GM18868 (cell line): ENCODE measurements around the gene WNT9A.
A peak's percentile ranks its signal among the peaks of the same experiment; 100 is the strongest.

Experiments
- ATAC-seq: cut with Tn5 transposase; IDR thresholded peaks from one replicate; pipeline ENCODE4 v1.9.1; 2021; ENCODE audit warnings: mild to moderate bottlenecking, moderate library complexity; ENCODE audit not compliant: unreplicated experiment

The WNT9A gene

DNA sequence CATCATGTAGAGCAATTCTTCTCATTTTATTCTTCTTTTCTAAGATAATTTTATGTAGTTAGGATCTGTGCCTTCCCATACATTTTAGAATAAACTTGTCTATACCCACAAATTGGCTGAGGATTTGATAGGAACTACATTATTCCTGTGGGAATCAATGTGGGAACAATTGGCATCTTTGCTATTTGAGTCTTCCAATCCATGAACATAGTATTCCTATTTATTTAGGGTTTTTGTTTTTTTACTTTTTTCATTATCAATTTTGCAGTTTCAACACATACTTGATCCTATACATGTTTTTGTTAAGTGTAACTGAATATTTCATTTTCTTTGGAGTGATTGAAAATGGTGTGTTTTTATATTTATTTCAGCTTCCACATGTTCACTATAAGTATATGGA lies 8.1 kb upstream of the WNT9A start:
- ATAC-seq: no peak

DNA sequence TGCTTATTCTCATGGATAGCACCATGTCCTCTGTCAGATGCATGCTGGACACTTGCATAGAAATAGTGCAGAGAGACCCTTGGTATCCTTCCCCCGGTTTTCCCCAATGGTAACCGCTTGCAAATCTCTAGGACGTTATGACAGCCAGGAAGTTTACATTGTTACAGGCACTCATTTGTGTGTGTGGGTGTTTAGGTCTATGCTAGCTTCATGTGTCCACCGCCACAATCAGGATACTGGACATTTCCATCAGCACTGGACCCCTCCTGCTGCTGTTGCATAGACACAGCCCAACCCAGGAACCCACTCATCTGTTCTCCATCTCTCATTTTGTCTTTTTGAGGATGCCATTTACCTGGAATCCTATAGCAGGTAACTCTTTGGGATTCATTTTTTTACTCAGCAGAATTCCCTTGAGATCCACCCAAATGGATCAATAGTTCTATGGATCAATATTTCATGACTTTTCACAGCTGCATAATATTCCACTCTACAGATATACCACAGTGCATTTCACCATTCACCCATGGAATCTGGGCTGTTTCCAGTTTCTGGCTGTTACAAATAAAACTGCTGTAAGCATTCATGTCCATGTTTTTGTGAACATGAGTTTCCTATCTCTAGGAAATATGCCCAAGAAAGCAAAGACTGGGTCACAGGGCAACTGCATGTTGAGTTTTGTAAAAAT lies 6.6 kb upstream of the WNT9A start:
- ATAC-seq: no peak

DNA sequence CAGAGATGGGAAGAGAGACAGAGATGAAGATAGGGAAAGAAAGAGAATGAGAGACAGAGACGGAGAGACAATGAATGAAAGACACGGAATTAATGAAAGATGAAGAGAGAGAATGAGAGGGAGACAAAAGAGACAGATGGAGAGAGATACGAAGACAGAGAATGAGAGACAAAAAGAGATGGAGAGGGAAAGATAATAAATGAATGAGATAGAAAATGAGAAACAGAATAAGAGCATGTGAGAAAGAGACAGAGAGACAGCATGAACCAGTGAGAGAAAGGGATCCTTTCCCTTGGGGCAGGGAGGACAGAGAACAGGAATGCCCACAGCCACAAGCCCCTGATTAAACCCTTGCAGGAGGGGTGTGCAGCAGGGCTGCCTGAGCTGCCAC lies 5.3 kb upstream of the WNT9A start:
- no peak for ATAC-seq

DNA sequence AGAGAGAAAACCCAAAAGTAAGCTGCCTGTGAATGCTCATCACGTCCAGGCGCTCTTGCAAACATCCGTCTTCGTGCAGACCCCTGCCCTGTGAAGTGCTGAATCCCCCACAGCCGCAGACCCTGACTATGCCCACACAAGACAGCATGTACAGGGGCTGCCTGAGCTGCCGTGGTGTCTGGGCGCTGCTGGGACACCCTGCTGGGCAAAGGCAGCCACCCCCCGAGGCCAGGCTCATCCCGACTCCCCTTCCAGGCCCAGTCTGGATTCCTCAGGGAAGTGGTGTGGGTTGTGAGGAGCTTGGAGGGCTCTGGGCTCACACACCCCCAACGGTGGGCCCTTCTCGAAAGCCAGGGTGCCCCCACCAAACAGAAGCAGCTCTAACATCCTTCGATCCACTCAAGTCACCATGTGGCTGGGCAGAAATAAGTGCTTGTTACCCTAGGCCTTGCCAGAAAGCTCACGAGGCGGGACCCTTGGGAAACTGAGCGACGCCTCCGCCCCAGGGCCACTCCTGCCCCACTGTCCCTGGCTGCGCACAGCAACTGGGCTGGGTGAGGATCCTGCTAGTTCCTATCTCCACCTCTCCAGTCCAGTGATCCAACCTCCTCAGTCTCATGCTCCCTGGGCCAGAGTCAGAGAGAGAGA lies 4.8 kb upstream of the WNT9A start:
- no peak for ATAC-seq

DNA sequence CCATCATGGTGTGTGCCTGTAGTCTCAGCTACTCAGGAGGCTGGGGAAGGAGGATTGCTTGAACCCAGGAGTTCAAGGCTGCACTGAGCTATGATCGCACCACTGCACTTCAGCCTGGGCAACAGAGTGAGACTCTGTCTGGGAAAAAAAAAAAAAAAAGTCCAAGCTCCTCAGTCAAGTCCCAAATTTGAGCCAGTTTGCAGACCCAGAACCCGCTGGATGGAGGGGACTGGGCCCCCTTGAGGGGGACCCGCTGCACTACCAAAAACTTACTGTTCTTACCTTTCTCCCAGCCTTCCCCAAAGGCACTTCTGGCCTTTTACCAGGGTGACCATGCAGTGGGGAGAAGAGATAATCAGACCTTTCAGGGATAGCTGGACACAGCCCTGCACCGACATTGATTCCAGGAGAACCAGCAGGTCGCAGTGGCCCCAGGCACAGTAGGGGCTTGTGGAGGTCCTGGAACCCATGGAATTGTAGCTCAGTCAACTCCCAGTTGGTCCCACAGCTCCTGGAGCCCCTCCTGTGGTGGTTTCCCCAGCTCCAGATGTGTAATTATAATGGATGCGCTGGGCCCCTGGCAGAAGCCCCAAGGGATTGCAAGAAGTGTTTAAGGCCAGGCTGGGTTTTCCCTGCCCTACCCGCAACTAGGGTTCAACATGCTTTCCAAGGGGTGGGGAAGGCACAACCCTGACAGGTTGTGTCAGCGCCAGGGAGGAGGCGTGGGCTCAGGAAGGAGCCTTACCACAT lies 4.1 kb upstream of the WNT9A start:
- no peak for ATAC-seq

DNA sequence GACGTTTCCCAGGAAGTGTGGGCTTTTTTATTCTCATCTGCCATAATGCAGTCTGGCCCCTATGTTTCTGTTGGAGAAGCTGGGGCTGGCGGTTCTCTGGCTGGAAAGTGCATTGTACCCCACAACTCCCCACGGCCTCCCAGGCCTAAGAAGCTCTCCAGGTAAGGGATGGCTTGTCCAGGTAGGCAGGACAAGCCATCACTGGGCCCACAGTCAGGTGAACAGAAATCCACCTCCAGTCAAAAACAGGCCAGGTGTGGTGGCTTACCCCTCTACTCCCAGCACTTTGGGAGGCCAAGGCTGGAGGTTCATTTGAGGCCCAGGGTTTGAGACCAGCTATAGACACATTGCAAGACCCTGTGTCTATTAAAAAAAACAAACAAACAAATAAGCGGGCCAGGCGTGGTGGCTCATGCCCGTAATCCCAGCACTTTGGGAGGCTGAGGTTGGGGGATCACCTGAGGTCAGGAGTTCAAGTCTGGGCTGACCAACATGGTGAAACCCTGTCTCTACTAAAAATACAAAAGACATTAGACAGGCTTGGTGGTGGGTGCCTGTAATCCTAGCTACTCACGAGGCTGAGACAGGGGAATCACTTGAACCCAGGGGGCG lies 3.1 kb upstream of the WNT9A start:
- ATAC-seq: no peak

DNA sequence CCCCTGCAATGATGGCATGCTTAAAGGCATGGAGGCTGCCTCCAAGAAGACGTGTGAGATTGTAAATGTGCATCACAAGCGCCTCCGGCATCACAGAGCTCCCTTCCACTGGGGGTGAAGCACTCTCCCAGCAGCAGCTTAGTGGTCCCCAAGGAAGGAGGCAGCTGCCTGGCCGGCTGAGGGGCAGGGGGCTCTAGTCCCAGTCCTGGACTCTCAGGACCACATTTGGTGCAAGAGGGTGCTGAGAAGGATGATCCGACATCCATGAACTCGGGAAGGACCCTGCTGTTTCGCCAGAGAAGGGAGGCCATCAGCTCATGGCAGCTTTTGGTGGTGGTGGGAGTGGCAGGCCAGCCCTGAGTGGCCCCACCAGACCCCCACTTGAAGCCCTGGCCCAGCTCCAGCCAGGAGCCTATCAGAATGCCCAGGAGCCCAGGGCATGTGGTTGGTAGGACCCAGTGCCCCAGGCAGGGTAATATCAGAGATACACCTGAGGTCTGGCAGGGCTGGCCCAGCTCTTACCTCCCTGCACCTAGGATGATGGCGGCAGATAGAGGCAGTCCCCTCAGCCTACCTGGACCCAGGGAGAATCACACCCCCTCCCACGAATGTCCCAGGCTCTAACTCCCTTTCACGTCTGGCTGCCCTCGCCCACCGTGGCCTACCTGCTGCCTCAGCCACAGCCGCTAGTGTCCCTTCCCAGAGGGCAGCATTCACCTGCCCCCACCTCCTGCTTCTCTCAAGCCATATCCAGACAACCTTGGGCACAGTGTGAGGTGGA lies 2.4 kb upstream of the WNT9A start:
- ATAC-seq: no peak

DNA sequence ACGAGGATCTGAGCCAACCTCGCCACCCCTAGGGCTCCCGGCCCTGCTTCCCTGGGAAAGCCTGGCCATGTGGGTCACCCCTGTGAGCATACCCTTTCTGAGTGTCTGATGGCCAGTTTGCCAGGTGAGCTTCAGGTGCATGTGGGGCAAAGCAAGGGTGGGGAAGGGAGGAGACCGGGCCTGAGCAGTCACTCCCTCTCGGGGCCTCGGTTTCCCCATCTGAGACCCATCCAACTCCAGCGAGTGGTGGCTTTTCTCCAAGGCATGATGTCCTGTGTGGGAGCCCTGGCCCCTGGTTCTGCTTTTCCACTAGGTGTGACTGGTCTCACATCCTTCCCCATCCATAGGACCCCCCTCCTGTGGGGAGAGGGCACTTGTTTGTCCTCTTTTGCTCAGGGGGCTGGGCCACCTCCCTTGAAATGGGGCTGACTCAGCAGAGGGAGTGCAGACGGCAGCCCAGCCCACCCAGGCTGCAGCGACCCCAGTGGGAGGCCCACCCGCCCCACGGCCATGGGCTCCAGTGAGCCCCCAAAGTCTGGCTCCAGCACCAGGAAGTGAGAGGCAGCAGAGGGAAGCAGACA lies 1.7 kb upstream of the WNT9A start:
- ATAC-seq: no peak

DNA sequence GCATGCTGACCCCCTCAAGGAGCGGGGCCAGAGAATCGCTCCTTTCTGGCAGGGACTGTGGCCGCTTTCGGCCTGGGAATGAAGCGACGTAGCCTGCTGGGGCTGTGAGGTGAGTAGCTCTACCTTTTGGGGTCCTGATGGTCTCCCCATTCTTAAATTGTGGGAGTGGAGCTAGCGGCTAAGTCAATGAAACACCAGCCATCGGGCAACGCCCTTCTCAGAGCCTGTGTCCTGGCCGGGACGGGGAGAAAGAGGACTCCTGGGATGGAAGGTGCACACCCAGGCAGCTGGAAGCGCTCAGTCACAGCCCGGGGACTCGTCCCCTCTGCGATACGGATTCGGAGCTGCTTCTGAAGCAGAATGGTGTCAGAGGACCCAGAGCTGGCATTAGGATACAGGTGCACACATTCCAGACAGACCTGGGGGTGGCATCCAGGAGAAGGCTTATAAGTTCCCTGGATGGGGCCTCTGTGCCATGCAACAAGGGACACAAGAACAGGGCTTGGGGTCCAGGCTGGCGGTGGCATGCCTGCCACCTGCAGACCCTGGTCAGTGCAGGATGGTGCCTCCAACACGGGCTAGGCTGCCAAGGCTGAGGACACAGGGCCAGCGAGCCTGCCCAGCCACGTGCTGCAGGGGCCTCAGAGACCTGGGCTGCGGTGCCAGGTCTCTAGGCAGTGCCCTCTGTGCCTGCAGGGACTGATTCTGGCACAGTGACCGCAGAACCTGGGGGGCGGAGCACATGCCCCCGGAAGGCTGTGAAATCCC lies 945 bp upstream of the WNT9A start:
- no peak for ATAC-seq

DNA sequence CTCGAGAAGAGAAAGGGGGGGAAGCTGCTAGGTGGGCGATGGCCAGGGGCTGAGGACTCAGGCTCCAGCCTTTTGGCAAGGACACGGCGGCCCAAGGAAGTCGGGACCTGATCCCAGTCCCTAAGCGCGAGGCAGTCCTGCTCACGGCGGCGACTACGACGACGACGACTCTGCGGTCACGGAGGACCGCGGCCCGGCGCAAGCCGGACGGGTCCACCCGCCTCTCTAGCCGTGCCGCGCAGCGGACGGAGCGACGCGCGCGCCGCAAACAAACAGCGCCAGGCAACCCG lies 401 bp downstream of the WNT9A start:
- no peak for ATAC-seq

DNA sequence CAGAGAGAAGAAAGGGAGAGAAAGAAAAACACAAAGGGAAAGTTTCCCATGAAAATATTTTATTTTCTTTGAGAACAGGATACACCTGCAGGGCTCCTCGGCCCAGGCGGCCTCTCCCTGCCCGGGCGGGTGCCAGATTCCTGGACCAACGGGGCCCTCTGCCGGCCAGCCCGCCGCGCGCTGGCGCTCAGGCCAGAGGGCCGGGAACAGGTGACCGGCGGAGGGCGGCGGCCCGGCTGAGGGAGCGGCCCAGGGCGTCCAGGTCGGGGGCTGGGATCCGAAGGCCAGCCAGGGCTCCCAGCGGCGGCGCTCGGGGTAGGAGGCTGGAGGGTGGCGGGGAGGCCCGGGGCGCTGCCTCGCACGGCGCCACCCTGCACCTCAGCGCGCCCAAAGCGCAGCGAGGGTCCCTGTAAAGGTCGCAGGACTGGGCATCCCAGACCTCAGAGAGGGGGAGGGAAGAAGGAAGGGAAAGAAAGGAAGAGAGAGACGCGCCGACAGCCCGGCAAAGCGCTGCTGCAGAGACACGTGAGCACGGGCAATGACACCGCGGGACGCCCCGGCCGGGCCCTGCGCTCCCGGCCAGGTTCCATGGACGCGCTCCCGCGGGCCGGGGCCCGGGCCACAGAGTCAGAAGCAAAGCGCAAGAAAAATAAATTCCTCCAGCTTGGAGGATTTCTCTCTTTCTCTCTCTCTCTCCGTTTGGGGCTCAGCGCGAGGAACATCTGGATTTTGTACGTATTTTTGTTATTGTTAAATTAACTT lies 927 bp downstream of the WNT9A start:
- peak; percentile 58 for ATAC-seq

DNA sequence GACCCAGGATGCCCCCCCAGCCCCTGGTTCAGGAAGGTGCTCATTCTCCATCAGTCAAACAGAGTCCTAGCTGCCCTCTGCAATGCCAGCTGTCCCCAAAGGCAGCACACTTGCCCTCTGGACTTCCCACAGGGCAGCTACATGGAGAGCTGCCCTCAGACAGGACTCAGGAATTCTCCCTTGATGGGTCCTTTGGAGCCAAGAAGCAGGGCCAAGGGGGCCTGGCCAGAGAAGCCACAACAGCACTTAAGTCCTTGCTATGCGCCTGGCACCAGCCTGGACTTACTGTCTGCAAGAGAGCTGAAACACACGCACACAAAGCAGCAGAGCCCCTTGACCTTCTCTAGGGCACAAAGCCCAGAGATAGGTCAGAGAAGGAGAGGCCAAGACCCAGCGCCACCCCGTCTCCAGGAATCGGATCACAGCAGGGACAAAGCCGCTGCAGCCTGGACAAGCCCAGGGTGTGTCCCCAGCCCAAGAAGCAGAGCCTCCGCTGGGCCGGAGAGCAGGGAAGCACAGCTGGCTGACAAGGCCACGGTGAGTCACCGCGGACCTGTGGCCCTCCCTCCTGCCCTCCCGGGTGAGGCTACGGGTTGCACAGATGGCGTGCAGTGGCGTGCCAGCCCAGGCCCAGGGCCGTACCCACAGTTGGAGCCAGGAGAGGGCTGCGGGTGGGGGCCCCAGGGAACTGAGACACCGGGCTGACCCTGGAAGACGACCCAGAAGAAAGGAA lies 1.7 kb downstream of the WNT9A start:
- ATAC-seq: peak; percentile 29

DNA sequence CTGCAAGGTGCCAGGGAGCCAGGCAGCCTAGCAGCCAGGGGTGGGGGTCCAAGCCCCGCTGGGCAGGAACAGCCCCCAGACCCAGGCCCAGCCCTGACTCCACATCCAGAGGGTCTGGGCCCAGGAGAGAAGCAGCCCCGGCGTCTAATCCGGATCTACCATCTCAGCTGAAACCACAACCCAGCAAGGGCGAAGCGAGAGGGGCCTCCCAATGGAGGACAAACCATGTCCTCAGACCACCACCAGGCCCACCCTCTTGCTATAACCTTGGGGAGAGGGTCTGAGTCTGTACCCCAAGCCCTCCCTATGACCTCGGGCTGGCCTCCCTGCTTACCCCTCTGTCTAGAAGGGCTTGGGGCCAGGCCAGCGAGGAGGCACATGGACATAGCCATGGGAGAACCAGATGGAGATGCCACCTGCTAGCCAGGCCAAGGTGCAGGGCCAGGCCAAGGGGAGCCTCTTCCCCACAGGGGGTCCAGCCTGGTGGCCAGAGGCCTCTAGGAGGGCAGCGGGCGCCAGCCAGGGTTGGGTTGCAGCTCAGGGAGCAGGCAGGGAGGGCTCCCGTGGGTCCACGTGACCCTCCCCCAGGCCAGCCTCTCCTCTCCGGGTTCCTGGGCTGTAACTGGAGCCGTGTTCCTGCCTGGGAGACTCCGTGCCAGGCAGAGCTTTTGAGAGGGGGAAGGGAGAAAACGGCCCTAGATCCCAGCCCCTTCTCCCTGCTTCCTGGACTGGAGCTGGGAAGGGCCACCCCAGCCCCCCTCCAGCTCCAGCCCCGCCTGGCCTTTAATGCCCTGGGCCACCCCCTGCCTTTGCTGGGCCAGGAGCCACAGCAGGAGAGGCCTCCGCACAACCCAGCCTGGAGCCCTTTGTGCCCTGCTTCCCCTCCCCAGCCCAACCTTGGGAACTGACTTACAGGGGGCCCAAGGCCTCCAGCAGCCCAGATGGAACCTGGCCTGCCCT lies 2.5 kb downstream of the WNT9A start:
- no peak for ATAC-seq

DNA sequence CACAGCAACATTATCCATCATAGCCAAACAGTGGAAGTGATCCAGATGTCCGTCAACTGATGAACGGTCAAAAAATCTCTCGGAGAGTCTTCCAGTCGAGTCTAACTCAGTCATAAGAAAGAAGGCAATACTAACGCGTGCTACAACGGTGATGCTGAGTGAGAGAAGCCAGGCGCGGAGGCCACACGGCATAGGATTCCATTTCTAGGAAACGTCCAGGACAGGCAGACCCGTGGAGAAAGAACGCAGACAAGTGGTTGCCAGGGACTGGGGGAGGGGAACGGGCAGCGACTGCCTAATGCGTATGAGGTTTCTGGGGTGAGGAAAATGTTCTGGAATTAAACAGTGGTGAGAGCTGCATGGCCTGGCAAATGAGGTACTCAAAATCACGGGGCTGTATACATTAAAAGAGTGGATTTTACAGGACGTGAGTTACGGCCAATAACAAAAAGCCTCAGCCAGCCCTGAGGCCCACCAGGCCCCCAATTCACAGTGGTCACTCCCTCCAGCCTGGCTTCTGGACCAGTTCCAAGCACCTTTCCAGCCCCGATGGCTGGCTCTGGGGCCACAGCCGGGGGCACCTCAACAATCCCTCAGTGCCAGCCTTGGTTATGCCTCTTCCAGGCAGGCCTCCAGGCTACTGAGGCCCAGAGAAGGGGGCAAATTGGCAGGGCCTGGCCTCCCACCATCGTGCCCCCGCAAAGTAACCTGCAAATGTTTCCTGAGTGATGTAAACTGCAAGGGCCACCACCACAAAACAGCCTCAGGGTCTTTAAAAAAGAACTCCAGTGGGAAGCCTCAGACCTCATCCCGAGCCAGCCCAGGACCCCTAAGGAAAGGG lies 3.4 kb downstream of the WNT9A start:
- ATAC-seq: no peak

DNA sequence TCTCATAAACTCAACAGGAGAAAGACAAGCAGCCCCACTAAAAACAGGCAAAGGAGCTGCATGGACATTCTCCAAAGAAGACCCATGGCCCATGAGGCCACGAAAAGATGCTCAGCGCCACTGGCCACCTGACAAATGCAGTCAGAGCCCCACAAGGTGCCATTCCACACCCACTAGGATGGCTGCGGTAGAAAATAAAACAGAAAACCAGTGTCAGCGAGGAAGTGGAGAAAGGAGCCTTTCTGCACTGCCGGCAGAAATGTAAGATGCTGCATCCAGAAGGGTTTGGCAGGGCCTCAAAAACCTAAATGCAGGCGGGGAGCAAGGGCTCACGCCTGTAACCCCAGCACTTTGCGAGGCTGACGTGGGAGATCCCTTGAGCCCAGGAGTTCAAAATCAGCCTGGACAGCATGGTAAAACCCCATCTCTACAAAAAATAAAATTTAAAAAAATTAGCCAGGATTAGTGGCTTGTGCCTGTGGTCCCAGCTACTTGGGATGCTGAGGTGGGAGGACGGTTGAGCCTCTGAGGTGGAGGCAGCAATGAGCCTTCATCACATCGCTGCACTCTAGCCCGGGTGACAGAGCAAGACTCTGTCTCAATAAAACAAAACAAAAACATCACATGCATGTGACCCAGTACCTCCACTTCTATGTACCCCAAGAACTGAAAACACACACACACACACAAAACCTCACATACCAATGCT lies 4.2 kb downstream of the WNT9A start:
- ATAC-seq: no peak

DNA sequence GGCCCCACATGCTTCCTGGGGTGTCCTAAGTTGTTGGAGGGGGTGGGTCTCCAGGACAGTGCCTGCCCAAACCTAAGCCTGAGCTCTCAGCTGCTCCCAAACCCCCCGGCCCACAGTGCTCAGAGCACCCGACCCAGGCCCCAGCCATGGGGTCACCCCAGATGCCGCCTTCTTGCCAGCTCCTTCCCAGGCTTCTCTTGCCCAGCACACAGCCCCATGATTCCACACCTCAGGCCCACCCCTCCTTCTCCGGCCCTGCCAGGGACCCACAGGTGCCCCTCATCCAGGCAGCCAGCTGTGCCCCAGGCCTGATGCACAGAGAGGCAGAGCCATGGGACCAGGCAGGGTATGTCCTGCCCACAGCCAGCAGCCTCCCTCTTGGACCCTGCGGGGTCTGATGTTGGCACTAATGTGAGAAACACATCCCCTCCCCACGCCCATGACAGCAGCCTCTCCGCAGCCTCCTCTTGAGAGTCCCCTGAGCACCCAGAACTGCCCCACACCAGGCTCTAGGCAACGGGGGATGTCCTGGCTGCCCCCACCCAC lies 4.9 kb downstream of the WNT9A start:
- no peak for ATAC-seq
